NCI-H187 treated with DMSO at 0.1 percent for 48 hours (cell line): Measurements from ENCODE around the gene PLA2G2C.
A peak's percentile ranks its signal among the peaks of the same experiment; 100 is the strongest.
"Not testable (repeated sequence)": the region's sequence is repeated elsewhere in the genome, so short reads cannot be mapped to it uniquely, and the experiment has no call there.

Experiments
- DNase-seq: peaks from one replicate; lab custom pipeline; 2025; lab: John Stamatoyannopoulos, UW

Gene PLA2G2C, protein sequence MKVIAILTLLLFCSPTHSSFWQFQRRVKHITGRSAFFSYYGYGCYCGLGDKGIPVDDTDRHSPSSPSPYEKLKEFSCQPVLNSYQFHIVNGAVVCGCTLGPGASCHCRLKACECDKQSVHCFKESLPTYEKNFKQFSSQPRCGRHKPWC

DNA sequence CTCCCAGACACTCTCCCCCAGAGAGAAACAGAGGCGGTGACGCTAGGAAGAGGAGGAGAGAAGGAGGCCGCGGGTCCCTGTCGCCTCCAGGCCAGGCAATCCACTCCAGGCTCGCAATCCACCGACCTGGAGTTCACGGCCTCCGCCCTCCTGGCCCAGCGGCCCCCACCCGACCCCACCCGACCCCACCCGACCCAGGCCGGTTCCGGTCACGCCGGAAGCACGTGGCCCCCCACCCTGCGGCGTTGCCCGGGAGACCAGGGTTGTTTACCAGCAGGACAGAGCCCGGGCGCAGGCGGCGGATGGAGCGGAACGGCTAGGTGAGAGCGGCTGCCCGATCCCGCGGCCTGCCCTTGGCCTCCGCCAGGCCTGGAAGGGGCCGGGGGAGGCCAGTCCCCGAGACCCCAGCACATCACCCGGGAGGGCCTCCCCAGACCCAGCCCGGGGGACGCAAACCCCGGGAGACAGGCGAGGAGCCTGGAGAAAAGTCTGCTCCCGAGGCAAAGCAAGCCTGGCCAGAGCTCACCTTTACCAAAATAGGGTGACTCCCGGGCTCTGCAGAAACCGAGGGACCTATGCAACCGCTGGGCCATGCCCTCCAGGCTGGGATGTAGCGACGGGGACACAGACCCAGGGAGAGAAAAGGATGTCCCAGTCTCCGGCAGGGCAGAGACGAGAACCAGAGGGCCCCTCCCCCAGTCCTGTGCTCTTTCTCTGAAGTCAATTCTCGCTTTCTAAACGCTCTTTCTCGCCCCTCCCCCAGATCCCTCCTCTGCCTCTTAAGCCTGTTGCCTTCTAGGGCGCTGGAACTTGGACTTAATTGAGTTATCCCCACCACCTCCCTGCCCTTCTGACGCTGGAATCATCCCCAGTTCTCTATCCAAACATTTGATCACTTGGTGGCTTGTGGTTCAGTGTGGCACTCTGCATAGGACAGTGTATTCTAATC is at the start of gene PLA2G2C, which contains the start of gene UBXN10:
Gene PLA2G2C (minus strand): TSS at position 685 of the 949 bp plus-strand sequence. CDS start 9,155 bp downstream, outside the sequence.
Gene UBXN10 (plus strand): TSS at position 263 of the 949 bp plus-strand sequence. CDS start 4,466 bp downstream, outside the sequence.
- DNase-seq, result no peak

DNA sequence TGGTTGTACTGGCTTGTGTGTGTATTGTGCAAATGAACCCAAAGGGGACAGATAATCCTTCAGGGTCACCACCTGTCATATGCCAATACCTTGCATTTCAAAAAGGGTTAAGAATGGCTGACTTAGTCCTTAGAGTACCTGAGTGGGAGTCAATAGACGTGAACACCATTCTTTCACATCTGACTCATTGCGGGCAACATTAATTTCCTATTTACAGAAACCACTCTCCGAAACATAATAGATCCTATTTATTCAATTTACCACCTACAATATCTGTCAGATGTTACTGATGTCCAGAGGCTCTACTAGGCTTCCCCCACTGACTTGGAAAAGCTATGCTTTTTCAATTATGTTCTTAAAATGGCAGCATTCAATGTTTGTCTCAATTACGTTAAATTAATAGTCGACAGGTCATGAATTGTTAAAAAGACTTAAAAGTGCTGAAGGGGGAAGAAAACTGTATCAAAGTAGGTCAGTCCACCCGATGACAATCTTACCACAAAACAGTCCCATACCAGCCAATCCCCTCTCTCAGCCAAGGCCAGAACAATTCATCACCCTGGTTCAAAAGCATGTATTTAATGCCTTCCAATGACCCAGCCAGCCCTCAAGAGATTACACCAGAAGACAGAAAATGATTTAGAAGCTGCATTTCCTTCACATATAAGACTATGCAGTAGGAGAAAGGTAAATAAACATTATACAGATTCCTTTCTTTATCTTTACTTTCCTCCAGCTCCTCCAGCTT is 48.6 kb upstream of the PLA2G2C start:
- DNase-seq, result no peak

DNA sequence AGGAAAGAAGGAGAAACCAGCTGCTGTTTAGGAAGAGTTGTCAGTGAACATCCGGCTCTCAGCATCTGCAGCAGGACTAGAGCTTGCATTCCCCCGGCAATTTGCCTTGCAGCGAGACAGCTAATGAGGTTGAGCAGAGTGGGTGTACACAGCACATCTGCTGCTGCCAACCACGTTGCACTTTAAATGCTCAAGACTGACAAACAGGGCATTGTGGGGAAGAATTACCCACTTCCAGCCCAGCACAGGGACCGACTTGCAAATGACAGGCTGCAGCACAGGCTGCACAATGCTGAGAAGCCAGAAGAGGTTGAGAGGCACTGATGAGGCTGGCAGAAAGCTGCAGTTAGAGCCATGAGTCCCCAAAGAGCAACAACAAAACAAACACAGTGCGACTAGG is 47.5 kb upstream of the PLA2G2C start:
- DNase-seq, result no peak

DNA sequence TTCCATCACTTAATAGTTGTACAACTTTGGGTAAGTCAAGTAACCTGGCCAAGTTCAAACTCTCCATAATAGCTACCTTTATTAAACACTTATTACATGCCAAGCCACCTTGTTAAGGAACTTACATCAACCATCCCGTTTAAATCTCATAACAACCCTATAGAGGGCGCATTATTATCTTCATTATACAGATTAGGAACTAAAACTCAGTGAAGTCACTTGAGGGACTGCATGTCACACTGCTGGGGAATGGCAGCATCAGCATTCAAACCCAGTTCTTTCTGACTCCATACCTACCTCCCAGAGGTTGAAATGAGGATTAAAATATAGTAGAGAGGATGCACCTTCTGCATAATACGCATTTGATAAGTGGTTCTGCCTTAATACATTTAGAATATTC is 47.1 kb upstream of the PLA2G2C start:
- no peak for DNase-seq

DNA sequence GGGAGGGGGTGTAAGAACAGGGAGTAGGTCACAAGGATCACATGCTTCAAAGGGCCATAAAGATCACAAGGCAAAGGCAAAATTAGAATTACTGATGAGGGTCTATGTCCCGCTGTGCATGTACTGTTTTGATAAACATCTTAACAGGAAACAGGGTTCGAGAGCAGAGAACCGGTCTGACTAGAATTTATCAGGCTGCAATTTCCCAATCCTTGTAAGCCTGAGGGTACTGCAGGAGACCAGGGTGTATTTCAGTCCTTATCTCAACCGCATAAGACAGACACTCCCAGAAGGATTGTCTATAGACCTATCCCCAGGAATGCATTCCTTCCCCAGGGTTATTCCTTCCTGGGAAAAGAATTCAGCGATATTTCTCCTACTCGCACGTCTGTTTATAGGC is 46.2 kb upstream of the PLA2G2C start:
- DNase-seq, result not testable (repeated sequence)

DNA sequence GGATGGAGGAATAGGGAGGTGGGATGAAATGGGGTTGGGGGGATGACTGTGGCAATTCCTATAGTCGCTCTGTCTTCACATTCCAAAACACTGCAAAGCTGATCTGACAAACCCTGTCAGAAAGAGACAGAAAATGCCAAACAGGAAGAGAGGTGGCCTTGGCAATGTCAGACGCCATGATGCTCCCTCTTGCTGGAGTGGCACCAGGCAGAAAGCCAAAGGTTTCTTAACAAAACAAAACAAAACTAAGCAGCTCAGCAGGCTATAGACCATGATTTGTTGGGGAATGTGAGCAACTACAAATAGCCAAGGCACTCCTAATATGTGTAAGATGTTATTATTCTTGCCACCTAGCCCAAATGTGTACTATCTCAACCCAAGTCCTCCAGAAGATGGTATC is 42.9 kb upstream of the PLA2G2C start:
- DNase-seq, result no peak

DNA sequence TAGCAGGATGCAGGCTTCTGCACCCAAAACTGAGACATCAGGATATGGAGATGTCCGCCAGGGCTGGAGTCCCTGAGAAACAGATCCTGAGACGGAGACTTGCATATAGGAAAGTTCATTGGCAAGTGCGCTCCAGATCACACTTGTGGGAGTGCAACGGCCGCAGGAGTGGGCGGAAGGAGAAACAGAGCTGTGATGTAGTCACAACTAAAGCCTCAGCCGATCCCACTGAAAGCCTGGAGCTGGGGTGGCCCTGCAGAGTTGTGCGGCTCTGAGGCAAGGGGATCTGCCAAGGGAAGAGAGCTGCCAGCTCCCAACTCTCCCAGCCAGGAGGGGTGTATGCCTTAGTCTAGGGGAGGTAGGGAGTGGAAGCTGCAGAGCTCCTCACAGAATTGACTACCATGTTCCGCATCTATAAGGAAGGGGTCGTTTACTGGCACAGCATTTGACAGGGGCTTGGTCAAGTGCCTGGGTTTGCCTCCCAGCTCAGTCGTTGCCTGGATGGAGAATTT is 42.1 kb upstream of the PLA2G2C start:
- DNase-seq, result no peak

DNA sequence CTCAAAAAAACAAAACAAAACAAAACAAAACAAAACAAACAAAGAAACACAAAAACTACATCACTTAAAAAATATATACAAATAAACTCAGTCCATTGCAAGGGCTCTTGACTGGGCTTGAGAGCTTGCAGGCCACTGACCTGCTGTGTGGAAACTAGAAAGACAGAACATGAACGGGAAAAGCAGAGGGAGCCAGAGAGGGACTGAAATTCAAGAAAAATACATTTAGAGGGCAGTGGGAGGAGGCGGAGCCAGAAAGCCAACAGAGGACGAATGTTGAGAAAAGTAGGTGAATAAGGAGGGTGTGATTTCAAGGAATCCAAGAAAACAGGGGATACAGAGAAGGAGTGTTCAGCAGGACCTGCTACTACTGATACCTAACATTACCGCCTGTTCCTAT is 41.4 kb upstream of the PLA2G2C start:
- no peak for DNase-seq

DNA sequence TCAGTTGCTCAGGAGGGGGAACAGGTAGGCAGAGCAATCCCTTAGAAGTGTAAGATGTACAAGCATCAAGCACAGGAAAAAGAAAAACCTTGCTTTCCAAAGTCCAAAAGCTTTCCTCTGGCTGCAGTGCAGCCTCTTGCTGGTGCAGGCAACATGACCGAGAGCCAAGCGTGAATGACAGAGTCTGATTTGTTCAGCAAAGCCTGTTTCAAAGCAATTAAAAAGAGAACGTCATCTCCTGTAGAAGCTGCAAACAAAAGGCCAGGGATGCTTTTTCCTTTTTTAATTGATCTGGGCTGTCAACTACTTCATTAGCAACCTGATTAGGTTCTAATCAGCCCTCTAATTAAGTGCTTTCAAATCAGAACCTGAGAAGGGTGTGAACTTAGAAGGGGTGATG is 38.2 kb upstream of the PLA2G2C start:
- no peak for DNase-seq

DNA sequence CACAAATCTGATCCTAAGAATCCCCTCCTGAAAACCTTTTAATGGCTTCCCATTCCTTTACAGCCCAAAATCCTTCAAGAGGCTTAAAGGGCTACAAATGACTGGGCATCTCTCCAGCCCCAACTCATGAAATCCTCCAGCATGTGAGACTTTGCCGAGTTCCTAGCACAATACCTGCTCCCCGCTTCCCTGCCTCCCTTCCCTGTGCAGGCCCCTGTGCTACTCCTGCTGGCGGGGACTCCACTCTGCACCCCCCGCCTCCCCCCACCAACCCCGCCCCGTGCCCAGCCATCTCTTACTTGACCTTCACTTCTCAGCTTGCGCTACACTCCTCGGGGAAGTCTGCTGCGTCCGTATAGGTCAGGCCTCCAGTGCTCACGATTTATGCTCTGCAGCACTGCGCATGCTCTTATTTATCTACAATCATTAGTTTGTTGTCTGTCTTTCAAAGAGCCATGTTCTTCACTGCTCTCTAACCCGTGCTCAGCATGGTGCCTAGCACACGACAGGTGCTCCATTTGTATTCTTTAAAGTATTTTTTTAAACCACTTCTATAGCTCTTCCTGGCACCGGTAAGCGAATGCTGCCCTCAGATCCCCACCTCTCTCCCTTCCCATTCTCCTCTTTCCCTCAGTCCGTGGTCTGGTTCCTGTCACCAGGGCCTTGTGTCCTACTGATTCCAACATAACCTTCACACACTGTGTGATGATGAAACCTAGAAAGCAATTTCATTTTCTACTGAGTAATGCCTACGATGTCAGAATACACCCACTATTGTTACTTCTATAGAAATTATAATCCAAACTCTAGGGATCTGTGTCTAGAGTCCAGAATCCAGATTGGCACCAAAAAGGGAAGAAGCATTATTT is 37.5 kb upstream of the PLA2G2C start:
- DNase-seq, result peak; percentile 57

DNA sequence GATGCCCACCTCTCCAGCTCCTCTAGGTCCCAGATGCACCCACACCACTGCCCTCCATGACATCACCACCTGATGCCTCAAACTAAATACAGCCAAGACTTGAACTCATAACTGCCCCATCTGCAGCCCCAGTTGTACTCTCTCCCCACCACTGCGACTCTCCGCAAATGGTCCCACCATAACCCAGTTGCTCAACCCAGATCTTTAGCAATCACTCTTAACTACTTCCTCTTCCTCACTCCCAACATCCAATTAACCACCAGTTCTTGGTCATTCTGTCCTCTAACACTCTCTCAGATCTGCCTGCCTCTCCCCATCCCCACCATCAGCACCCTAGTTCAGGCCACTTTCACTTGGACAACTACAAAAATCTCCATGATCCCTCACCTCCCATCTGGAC is 36.8 kb upstream of the PLA2G2C start:
- no peak for DNase-seq

DNA sequence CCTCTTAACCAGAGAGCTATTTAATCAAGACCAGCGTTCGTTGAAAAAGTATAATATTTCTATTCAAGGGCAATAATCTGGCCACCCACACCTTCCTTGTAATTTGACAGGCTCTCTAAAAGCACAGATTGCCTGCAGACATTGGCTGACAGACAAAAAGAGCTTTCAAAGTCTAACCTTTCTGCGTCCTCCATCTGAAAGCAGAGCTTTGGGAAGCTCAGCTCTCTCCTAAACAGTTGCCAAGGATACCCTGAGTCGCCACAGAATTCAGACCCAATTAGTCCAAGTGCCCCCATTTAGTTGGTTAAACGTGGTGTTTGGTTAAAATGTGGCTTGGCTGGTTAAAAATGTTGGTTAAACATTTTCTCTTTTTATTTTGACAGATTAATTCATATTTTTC is 33.7 kb upstream of the PLA2G2C start:
- DNase-seq, result no peak

DNA sequence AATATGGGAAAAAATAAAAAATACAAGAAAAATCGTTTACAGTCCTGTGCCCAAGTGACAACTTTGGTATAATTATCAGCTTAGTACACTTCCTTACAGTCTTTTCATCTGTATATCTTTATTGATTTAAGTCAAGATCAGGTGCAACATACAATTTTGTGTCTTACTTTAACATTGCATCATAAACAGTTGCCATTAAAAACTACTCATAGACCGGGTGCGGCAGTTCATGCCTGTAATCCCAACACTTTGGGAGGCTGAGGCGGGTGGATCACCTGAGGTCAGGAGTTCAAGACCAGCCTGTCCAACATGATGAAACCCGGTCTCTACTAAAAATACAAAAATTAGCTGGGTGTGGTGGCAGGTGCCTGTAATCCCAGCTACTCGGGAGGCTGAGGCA is 32.7 kb upstream of the PLA2G2C start:
- DNase-seq, result not testable (repeated sequence)

DNA sequence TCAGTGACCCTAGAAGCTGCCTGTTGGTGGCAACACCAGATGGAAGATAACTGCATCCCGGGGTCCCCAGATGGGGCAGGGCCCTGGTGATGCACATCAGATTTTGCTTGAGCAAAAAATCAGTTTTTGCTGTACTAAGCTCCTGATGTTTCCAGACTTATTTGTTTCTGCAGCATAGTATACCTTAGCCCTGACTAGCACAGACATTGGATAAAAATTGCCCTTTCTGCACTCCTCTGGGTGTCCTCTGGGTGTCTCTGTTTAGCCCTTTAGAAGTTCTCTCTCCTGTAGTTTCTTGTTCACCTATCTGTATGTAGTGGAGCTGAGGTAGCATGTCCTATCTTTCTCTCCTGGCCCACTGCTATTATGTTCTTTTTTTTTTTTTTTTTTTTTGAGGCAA is 30.3 kb upstream of the PLA2G2C start:
- no peak for DNase-seq

DNA sequence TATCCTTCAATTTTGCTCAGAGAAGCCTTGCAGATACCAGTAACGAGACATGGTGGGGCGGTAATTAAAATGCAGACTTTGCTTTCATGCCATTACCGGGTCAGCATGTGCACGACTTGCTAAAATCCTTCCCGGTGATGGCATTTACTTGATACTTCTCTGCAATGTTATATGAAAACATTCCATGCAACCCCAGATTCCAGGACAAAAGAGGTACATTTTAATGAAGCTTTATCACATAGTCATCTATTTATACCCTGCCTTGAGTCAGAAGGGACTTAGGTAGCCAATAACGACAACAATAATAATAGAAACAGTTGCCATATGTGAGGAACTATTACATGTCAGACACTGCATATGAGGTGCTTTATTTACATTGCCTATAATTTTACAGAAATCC is 29.4 kb upstream of the PLA2G2C start:
- DNase-seq, result no peak

DNA sequence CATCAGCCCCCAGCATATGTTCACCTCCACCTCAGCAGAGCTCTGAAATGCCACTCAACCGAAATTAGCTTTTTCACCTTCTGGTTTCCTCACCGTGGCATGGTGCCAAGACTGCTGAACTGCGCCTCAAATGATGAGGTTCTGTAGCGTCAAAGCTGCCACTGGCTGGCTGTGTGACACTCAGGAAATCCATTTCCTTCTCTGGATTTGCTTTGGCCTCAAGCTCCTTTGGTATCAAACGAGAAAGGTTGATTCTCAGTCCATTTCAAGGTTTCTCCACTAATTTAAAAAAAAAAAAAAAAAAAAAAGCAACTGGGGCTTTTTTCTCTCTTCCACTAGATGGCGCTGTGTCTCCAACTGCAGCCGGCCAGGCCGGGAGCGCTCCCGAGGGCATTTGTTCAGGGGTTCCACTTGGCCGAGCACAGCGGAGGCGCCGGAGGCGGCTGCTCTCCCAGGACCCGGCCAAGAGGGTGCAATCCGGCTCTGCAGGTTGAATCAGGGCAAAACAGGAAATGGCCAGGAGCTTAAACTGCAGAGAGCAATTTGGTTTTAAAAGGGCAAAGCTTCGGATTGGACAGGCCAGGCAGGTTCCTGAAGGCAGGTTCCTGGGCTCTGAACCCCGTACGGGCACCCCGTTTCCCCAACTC is 26.5 kb upstream of the PLA2G2C start:
- peak; percentile 34 for DNase-seq

DNA sequence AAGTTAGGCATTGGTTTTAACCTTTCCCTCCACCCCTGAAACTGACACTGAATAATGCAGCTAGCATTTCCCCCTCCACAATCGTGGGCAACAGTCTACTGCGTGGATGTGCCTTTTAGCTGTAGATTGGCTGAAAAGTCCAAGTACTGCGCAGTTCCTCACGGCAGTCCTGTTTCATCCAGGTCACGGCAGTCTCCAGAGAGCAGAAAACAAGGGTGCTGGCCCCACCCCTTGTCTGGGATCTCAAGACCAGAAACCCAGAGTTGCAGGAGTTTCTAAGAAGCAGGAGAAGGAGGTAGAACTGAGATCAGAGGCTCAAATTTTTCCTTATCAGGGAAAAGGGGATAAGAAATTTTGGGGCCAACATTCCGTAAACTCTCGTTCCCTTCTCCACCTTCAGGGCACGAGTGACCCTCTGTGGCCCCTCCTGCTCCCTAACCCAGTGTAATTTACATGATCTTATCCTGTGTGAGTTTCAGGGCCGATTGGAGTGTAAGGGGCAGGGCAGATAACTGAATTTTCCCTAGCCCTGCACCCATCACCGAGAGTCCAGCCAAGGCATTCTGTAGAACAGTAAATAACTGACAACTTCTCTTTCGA is 25.9 kb upstream of the PLA2G2C start:
- no peak for DNase-seq

DNA sequence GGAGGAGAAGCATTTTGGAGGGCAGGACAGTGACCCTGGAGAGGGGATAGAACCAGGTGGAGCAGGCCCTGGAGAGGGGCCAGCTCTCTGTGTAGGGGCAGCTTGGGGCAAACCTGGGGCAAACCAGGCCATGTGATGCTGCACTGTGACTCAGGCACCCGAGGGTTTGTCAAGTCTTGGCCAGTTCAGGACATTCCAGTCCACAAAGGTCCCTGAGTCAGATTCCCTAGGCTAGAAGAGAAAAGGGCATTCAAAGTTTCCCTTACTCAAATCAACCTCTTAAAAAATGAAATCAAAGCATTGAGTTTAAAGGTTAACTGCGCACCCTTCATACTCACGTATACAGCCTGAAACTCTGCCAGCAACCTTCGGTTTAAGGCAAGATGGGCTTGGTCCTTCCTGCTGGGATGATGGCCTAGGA is 25.2 kb upstream of the PLA2G2C start:
- DNase-seq, result no peak

DNA sequence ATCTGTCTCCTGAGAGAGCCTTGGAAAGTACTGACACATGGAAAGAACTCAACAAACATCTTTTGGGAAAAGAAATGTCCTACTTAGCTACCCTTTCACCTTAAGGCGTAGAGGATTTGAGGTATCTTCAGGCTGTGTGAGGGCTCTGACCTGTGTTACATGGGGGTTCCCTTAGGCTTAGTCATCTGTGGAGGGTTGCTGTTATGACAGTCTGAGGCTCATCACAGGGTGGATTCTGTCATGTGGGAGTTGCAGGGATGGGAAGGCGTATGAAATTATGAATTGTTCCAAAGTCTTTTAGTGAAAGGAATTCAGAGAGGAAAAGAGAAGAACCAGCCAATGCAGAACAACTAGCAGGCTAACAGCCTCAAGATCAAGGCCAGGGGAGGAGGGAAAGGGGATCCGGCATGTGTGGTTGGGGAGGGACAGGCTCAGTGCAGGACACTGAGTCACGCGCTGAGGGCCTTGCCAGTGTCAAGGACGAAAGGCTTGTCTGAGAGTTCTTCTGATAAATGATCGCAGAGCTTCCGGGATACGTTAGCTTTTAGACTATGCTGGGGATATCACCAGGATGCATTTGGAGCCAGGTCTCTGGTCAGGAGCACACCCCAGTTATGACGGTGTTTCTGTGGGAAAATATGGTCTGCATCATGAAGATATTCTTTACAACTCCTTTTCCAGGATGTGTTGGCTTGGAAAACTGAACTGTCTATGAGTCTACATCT is 24.6 kb upstream of the PLA2G2C start:
- no peak for DNase-seq

DNA sequence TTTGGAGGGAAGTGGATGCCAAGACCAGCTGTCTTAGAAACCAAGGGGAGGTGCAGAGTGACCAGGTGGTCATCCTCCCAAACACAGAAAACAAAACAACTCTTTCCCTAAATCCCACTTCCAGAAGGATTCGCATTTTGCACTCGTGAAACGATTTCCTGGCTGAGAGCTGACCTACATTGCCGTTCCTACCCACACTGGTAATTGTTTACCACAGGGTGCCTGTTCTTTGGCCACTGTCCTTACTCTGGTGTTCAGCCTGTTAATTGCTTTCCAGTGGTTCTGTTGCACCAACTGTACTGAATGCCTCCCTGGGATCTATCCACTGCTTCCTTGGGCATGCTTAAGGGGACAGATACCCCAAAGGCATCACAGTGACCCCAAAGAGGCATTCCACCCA is 23.2 kb upstream of the PLA2G2C start:
- DNase-seq, result no peak
